Measurements from ENCODE around the gene PTTG1. TPM values are rescaled to one million over a fixed set of nuclear protein-coding genes. Genes with fewer than 3 reads are reported as not detected.

The PTTG1 gene
- total and polyA plus RNA-seq, 2 of the 8 experiments (the other 6 are each of a cell fraction or from before 2014, with no cell fraction given) = 240 to 478 TPM

GRCh38 chr5:160441311-160441781 is 19.7 kb downstream of the PTTG1 start:
- WGBS, 2 experiments (ENCODE audit: extremely low coverage in 1 of 2, insufficient coverage in 1 of 2, insufficient read length in 1 of 2, insufficient replicate concordance in 2 of 2, low coverage in 1 of 2, low lambda C conversion rate in 2 of 2, missing lambda C conversion rate in 1 of 2) = 80% methylated on average over 1 of the region's 1 CpG; no CpG with 5 or more reads in 1 of the 2 experiments
- Histone ChIP-seq H3K79me1 (ENCODE audit: low read depth, low read length) (no peaks in the 10 kb centered on the region), H2AK5ac (ENCODE audit: low read depth, low read length) (no peak overlapping the region), H2BK20ac (ENCODE audit: low read length) (no peak overlapping the region), H3K23ac (ENCODE audit: insufficient read length) (no peak overlapping the region), H4K5ac (ENCODE audit: insufficient read length, low read depth, low read length) (no peak overlapping the region), H2BK120ac (replicated peaks; ENCODE audit: low read depth, low read length) (no peak overlapping the region), H3K36me3 (ENCODE audit: control insufficient read depth in 2 of 4, insufficient read depth in 4 of 4, low read length in 3 of 4) (no peaks in the 10 kb centered on the region), H2AFZ (ENCODE audit: low read length) (no peak overlapping the region), H3K23me2 (ENCODE audit: low read depth, low read length) (no peaks in the 10 kb centered on the region; the same call in 1 of the 2 replicates), H2BK12ac (ENCODE audit: low read depth, low read length) (no peak overlapping the region), H3K4me1 (replicated peaks in 1 of 4; ENCODE audit: control insufficient read depth in 3 of 4, insufficient read depth in 4 of 4, low read length in 3 of 4) (no peaks in the 10 kb centered on the region), H3K79me2 (ENCODE audit: control insufficient read depth in 1 of 2, insufficient read depth in 2 of 2, low read length in 2 of 2) (no peaks in the 10 kb centered on the region), H4K91ac (replicated peaks; ENCODE audit: insufficient read length, low read length) (no peak overlapping the region), H4K20me1 (replicated peaks in 1 of 2; ENCODE audit: control insufficient read depth in 1 of 2, insufficient read depth in 2 of 2, low read length in 2 of 2) (no peaks in the 10 kb centered on the region), H3K27ac (ENCODE audit: low read depth, low read length) (no peak overlapping the region), H3K4me3 (ENCODE audit: extremely low read depth in 1 of 4, insufficient read depth in 2 of 4, low read depth in 3 of 4, low read length in 4 of 4) (no peak overlapping the region), H3K56ac (replicated peaks; ENCODE audit: insufficient read length, low read depth, low read length) (no peak overlapping the region), H3K9ac (replicated peaks in 1 of 4; ENCODE audit: extremely low read depth in 1 of 4, low read depth in 3 of 4, low read length in 3 of 4) (no peak overlapping the region), H3K18ac (ENCODE audit: extremely low read depth, low read length) (no peak overlapping the region), H3K27me3 (replicated peaks in 1 of 4; ENCODE audit: control insufficient read depth in 3 of 4, extremely low read depth in 1 of 4, insufficient read depth in 3 of 4, low read length in 3 of 4) (no peaks in the 10 kb centered on the region), H3K14ac (ENCODE audit: insufficient read length) (no peak overlapping the region), H3K4ac (replicated peaks; ENCODE audit: insufficient read length, low read depth, low read length) (no peak overlapping the region), H4K8ac (ENCODE audit: extremely low read depth, insufficient read depth, low read length) (no peak overlapping the region), H3K9me3 (ENCODE audit: insufficient read depth in 2 of 2, low read depth in 1 of 2, low read length in 1 of 2) (no peaks in the 10 kb centered on the region), H2BK5ac (ENCODE audit: low read depth, low read length) (no peak overlapping the region), H2BK15ac (ENCODE audit: low read length) (no peak overlapping the region), H3K4me2 (ENCODE audit: insufficient read depth in 1 of 2, low read depth in 2 of 2, low read length in 2 of 2) (no peak overlapping the region)
- POLR2A ChIA-PET (ENCODE audit: partially characterized antibody) = interaction anchor here (1.1 kb wide), 1 partner anchor 255 kb away, joined by 3 read pairs; no protein-coding TSS in a partner anchor
- TF ChIP-seq SP2 (IDR thresholded peaks at IDR 0.05; ENCODE audit: low read length) (no peak), PHF8 (conservative IDR thresholded peaks at IDR 0.05; ENCODE audit: low read depth, low read length) (no peak), NRF1 (IDR thresholded peaks at IDR 0.05; ENCODE audit: low read depth, low read length) (no peak), JUN (IDR thresholded peaks at IDR 0.05; ENCODE audit: low read depth, low read length) (no peak), BACH1 (IDR thresholded peaks at IDR 0.05; ENCODE audit: low read length) (no peak)
- DNase-seq (ENCODE audit: low read depth in 1 of 2, low spot score in 2 of 2) (no peak), FAIRE-seq (no peak)
- CTCF ChIA-PET (ENCODE audit: partially characterized antibody) = interaction anchor here (0.6 to 6.2 kb wide), 7 partner anchors 17 to 346 kb away, joined by 3 to 81 read pairs (median 25); no protein-coding TSS in a partner anchor
